NAMALWA (cell line): Measurements from ENCODE around the gene PRDX5.

Source experiments
- DNase-seq: peaks from one replicate; pipeline ENCODE4 v3.0.0-alpha.2; 2015; ENCODE audit warnings: low spot score

PRDX5 gene

DNA sequence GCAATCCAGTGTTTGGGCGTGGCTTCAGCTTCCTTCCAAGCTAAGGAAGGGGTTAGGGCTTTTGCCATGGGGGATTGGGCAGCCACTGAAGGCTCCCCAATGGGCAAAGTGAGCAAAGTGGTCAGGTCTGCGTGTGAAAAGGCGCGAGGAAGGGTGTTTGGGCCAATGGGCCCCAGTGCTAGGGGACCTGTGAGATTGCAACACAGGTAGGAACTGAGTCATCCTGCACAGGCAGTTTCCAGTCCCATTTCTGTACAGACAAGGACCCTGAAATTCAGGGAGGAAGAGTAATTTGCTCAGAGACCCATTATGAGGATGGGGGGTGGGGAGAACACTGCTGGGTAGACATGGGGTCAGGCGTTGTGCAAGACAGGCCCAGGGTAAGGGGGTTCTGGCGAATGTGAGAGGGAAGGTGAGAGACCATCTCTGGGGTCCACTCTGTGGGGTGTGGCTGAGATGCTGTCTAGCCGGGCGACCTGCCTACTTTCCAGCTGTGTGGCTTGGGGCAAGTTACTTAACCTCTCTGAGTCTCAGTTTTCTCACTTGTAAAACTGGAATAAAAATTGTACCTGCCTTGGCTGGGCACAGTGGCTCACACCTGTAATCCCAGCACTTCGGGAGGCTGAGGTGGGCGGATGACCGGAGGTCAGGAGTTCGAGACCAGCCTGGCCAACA lies 29.4 kb downstream of the PRDX5 start:
- DNase-seq = no peak

DNA sequence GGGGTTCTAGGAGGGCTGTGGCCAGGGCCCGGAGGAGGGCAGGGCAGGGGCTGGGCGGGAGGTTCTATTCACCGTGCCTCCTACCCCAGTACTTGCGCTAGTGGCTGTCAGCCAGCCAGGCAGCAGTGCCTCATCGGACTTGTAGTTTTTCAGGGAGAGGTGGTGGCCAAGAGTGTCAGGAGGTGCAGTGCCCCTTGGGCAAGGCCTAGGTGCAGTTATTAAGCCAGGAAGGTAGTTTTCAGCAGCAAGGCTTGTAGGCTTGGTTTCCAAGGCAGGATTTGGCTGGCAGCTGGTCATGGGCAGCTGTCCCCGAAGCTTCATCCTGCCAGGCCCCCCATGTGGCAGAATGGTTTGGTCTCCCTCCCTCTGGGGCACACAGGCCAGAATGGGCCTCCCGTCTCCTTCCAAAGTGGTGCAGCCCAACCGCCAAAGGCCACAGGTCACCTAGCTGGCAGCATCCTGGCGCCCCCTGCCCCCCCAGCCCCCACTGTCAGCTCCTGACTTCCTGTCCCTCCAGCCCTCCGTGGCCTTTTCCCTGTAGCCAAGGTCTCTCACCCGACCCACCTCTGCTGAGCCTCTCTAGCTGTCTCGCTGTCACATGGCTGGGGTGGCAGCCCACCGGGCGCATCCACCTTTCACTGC lies 30.6 kb downstream of the PRDX5 start:
- DNase-seq = no peak

DNA sequence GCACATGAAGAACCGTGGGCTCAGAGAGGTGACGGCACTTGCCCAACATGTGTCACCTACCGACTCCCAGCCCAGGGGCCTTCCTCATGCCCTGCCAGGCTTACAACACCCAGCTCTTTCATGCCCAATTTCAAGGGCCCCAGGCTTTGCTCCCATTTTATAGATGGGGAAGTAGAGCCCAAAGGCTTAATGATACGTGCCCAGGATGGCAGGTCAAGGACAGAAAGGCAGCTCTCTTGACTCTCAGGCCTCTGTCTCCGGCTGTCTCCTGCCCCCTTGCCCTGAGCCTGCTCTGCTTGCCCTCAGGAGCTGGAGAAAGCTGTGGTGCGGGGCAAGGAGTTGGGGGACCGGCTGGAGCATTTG lies 31.1 kb downstream of the PRDX5 start:
- DNase-seq = no peak

DNA sequence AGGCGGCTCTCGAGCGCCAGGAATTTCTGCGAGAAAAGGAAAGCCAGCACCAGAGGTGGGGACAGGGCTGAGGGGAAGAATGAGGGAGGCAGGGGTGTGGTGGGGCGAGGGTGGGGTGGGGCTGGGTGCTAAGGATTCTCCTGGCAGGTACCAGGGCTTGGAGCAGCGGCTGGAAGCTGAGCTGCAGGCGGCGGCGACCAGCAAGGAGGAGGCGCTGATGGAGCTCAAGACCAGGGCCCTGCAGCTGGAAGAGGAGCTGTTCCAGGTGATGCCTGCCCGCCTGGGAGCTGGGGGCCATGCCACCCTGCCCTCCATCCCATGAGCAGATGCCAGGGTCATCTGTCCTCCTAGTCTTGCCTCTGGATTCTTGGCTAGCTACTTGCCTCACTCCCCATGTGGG lies 31.5 kb downstream of the PRDX5 start:
- no peak for DNase-seq

DNA sequence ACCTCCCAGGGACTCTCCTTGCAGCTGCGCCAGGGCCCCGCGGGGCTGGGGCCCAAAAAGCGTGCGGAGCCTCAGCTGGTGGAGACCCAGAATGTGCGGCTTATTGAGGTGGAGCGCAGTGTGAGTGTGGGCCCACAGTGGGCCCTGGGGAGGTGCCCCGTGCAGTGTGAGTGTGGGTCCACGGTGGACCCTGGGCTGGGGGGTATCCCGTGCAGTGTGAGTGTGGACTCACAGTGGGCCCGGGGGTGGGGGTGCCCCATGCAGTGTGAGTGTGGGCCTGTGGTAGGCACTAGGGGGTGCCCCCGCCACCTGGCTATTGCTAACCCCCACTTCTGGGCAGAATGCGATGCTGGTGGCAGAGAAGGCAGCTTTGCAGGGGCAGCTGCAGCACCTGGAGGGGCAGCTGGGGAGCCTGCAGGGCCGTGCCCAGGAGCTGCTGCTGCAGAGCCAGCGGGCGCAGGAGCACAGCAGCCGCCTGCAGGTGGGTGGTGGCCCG lies 33.3 kb downstream of the PRDX5 start:
- no peak for DNase-seq

DNA sequence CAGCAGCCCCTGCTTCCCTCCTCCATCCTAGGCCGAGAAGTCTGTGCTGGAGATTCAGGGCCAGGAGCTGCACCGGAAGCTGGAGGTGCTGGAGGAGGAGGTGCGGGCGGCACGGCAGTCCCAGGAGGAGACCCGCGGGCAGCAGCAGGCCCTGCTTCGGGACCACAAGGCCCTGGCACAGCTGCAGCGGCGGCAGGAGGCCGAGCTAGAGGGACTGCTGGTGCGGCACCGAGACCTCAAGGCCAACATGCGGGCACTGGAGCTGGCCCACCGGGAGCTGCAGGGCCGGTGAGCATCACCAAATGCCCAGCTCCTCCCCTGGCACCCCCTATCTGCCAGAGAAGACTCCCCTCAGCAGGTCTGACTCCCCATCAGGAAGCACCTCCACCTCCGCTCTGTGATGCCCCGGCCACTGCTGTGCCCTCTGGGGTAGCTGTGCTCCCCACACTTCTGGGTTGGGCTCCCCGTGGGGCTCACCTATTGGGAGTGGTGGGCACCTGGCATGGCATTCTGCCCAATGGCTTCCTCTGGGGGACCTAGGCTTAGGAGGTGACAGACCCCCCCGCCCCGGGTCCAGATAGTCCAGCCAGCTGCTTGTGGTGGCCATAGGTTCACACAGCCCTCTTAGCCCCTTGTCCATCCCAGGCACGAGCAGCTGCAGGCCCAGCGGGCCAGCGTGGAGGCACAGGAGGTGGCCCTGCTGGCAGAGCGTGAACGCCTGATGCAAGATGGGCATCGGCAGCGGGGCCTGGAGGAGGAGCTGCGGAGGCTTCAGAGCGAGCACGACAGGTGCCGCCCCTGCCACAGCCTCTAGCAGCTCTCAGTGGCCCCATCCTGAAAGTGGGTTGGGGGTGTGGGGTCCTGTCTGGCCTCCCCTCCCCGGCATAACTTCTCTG lies 34.4 kb downstream of the PRDX5 start:
- DNase-seq = no peak

DNA sequence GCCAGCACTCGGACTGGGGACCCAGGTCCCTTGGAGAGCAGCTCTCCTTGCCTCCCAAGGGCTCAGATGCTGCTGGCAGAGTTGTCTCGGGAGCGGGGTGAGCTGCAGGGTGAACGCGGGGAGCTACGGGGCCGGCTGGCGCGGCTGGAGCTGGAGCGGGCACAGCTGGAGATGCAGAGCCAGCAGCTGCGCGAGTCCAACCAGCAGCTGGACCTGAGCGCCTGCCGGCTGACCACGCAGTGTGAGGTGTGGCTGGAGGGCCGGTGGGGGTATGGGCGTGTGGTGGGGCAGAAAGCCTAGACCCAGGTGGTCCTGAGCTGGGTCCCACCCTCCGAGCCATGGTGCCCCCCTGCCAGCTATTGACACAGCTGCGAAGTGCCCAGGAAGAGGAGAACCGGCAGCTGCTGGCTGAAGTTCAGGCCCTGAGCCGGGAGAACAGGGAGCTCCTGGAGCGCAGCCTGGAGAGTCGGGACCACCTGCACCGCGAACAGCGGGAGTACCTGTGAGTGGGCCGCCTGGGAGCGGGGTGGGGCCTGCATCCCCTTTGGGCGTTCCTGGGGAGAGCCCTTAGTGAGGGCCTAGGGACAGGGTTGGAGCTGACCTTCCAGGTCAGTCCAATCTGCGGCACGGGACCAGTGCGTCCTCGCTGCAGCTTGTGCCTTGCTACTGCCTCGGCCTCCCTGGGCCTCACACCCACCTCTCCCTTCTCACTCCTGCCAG lies 35.2 kb downstream of the PRDX5 start:
- no peak for DNase-seq

DNA sequence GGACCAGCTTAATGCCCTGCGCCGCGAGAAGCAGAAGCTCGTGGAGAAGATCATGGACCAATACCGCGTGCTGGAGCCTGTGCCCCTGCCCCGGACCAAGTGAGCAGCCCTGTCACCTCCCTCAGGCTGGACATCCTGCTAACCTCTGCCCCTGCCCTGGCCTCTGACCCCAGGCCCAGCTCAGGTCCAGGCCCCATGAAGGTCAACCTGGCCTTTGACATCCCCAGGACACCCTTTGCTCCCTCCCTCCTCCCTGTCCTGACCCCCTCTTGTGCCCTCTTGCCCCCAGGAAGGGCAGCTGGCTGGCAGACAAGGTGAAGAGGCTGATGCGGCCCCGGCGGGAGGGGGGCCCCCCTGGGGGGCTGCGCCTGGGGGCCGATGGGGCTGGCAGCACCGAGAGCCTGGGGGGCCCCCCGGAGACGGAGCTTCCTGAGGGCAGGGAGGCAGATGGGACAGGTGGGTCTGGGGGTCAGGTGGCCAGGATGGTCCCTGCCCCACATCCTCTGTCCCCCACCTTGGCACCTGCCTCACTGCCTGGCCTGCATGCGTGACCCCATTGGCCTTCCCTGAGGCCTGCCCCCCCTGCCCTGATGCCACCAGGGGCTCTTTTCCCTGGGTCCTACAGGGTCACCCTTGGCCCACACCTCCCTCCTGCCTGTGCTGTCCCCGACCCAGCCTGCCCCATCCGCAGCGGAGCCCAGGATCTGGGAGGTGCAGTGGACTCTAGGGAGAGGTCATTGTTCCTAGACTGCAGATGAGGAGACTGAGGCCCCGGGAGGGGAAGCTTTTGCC lies 36.0 kb downstream of the PRDX5 start:
- no peak for DNase-seq

DNA sequence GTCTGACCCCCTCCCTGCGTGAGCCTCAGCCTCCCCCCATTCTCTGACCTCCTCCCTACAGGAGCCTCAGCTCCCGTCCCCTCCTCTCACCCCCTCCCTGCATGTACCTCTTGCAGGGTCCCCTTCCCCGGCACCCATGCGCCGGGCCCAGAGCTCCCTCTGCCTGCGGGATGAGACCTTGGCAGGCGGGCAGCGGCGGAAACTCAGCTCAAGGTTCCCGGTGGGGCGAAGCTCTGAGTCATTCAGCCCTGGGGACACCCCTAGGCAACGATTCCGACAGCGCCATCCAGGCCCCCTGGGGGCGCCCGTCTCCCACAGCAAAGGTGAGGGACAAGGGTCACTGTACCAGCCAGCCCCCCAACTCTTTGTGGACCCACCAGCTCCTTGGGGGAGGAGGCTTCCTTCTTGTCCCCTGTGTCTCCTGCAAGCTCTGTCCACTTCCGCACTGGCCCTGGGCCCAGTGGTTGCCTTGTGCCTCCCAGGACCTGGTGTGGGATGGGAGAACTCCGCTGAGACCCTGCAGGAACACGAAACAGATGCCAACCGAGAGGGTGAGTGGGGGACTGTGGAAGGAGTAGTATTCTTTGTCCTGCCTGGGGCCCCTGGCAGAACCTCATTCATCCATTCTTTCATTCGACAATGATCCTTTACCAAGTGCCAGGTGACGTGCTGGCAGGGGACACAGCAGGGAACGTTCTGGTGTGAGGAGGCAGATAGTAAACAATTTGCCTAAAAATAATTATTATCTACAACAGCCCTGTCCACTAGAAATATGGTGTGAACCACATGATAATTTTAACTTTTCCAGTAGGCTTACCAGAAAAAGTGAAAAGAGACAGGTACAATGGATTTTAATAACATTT lies 37.4 kb downstream of the PRDX5 start:
- peak; percentile 62 for DNase-seq

DNA sequence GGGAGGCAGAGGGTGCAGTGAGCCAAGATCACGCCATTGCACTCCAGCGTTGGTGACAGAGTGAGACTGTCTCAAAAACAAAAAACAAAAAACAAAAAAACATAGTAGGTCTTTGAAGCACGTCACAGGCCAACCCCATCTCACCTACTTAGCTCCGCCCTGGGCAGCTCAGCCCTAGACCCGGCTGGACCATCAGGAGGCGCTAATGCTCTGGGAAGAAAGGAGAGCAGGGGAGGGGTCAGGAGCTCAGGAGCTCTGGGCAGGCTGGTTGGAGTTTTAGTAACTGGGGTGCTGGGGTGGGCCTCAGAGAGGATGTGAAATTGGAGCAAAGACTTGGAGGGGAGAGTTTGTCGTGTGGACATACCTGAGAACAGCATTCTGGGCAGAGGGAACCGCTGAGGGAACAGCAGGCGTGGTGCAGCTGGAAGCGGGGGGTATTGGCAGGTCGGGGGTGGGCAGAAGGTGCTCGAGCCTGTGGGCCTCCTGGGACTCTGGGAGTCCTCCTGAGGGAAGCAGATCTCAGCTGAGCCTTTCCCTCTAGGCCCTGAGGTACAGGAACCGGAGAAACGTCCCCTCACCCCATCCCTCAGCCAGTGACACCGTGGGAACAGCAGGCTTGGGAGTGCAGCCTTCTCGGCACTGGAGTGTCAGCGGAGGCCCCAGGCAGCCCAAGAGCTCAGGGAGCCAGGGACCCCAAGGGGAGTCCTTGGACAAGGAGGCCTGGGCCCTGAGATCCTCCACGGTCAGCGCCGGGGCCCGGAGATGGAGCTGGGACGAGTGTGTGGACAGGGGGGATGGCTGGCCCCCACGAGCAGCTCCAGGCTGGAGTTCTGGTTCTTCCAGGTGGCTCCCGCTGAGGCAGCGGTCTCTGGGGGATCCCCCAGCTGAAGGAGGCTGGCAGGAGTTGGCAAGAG lies 38.8 kb downstream of the PRDX5 start:
- DNase-seq = peak; percentile 88

DNA sequence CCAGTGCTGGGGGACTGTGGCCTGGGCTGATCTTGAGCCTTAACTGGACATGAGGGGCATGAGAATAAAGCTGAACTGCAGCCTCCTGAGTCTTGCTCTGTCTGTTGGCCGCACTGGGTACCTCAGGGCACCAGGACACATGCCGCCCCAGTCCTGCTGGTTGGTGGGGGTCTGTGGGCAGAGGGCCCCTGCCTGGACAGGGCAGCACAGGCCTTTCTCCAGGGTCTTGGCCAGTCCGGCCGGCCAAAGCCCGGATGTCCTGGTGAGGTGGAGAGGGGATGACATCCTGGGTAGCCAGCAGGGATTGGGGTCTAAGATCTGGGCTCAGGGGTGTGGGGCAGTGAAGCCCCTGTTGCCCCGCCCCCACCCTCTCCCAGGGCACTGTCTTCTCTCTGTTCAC lies 39.5 kb downstream of the PRDX5 start:
- no peak for DNase-seq

DNA sequence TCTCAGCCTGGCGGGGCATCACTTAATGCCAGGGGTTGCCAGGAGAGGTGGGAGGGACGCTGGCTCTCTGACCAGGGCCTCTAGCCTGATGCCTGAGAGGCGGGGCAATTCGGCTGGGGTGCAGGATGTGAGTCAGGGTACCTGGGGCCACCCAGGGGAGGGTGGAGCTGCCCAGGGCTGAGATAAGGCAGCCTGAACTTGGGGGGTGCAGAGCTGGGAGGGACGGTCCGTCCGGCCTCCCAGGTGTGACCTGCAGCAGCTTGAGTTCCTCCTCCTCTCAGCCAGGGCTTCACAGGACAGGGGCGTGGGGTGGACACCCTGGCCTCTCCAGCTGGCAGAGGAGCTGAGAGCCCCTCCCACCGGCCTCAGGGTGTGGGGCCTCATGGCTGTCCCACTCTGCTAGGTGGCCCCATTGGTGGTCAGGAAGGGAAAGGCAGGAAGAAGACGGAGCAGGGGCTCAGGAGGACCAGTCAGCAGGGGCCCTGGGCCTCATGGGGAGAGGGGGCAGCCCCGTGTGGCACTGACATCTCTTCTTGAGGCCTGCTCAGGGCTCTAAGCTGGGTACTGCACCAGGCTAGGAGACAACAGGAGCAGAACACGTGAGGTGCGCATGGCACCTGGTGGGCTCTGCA lies 40.1 kb downstream of the PRDX5 start:
- DNase-seq = no peak

DNA sequence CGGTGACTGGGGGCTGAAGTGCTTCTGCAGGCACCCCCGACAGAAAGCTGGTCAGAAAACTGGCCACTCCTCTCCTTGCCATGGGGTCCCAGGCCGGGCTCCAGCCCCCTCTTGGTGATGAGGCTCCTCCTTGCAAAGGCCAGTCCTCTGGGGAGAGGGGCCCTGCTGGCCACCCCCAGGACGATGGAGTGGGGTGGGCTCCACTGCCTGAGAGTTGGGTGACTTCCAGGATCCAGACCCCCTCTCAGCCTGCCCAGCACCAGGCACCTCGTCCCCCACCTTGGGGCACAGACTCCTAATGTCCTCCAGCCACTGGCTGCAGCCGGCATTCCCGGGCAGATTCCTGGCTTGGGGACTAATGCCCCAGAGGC lies 40.6 kb downstream of the PRDX5 start:
- no peak for DNase-seq

DNA sequence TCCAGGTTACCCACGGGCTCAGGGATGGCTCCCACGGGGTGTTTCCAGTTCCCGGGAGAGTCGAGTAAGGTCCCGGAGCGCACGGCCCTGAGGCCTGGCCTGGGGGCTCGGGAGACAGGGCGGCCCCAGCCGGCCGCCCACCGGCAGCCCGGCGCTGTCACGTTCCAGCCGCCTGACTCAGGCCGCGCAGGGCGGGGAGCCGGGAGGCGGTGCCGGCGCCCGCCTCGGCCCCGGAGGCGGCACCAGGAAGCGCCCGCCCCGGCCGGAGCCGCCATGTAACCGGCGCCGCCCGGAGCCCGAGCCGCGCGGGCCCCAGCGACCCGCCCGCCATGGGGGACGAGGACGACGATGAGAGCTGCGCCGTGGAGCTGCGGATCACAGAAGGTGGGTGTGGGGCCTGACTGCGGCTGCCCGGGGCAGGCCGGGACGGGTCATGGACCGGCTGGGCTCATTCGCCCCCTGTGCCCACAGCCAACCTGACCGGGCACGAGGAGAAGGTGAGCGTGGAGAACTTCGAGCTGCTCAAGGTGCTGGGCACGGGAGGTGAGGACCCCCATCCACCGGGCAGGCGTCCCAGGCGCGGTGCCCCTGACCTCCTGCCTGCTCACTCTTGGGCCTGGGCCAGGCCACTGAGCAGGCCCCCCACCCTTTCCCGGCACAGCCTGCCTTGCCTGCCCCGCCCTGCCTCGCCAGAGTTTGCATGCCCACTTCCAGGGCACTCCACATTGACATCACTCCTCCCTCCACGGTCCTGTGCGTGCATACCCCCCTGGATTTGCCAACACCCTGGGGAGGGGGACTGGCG lies 41.2 kb downstream of the PRDX5 start, which contains the start of gene RPS6KA4:
TSS of gene RPS6KA4 (plus strand) at position 256 of the 805 bp plus-strand sequence. CDS start at position 330, 74 bp downstream.
- peak; percentile 63 for DNase-seq

DNA sequence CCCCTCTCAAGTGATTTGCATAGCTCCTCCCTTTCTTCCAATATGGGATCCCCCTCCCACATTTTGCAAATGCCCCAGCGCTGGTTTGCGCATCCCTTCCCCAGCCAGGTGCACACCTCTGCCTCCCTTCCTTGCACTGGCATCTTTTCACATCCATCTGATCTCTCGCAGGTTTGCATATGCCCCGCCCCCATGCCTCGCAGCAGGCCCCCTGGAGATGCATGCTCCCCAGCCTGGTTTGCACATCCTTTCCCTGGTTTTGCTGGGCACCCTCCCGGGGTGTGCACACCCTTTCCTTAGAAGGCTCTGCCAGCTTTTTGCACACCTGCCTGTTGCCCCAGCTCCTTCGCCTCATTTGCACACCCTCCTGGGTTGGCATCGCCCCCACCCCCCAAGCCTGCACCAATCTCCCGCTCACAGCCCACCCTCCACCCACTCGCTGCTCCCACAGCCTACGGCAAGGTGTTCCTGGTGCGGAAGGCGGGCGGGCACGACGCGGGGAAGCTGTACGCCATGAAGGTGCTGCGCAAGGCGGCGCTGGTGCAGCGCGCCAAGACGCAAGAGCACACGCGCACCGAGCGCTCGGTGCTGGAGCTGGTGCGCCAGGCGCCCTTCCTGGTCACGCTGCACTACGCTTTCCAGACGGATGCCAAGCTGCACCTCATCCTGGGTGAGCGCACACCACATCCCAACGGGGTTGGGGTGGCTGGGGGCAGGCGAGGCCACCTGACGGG lies 42.0 kb downstream of the PRDX5 start:
- no peak for DNase-seq

DNA sequence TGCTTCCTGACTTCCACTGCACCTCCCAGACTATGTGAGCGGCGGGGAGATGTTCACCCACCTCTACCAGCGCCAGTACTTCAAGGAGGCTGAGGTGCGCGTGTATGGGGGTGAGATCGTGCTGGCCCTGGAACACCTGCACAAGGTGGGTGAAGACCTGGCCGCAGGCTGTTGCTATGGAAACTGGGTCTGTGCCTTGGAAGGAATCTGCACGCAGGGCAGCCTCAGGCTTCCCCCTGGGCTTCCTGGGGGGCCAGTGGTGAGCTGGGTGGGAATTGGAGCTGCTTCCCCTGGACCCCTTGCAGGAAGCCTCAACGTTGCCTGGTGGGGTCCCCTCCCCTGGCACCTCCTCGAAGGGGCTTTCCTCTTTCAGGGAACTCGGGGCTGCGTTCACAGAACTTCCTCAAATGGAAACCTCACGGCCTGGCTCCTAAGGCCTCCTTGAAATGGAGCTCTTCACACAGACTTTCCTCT lies 42.6 kb downstream of the PRDX5 start:
- DNase-seq = no peak

DNA sequence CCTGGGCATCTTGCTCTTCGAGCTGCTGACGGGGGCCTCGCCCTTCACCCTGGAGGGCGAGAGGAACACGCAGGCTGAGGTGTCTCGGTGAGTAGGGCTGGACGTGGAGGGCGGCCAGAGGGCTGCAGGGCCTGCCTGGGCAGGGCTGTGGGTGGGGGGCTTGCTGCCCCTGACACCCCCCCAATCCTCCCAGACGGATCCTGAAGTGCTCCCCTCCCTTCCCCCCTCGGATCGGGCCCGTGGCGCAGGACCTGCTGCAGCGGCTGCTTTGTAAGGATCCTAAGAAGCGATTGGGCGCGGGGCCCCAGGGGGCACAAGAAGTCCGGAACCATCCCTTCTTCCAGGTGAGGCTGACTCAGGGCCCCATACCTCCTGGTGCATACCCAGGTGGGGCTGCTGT lies 43.7 kb downstream of the PRDX5 start:
- no peak for DNase-seq
